ENCODE measurements around the gene FBXL7.

Gene FBXL7

DNA sequence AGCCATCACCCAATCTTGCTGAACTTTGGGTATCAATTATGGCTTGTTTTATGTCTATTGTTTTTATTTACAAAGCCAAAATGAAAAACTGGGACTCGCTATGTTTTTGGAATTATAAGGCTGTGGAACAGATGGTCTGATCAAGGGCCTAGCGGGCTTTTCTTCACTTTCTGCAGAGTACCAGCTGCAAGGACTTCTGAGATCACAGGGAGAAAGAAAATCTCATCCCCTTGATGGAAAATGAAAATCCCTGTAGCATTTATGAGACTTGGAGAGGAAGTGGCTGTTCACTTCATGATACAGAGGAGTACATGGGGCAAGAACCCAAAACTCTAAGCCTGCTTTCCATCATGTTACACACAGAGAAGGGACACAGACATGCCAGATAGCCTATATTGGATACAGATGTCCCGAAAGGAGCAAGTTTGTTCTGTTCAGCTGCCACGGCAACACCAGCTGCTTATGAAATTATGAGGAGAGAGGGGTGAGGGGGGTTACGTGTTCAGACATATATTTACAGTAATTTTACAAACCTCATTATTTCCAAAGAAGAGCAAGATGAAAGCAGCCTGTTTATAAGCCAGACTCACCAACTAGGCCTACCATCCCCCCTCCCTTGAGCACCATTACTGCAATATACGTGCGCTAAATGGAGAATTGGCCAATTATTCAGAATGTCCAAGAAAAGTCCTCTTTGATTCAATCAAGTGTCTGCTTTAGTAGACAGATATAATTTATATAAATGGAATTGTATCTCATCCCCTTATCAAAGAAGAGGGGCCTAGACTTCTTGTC, 459.6 kb downstream of the FBXL7 start:
- TF ChIP-seq, protein P1, sequence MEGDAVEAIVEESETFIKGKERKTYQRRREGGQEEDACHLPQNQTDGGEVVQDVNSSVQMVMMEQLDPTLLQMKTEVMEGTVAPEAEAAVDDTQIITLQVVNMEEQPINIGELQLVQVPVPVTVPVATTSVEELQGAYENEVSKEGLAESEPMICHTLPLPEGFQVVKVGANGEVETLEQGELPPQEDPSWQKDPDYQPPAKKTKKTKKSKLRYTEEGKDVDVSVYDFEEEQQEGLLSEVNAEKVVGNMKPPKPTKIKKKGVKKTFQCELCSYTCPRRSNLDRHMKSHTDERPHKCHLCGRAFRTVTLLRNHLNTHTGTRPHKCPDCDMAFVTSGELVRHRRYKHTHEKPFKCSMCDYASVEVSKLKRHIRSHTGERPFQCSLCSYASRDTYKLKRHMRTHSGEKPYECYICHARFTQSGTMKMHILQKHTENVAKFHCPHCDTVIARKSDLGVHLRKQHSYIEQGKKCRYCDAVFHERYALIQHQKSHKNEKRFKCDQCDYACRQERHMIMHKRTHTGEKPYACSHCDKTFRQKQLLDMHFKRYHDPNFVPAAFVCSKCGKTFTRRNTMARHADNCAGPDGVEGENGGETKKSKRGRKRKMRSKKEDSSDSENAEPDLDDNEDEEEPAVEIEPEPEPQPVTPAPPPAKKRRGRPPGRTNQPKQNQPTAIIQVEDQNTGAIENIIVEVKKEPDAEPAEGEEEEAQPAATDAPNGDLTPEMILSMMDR (conservative IDR thresholded peaks at IDR 0.05; ENCODE audit: low read depth), result no peak
- POLR2A ChIA-PET (ENCODE audit: low non-redundant PET), result no interaction called here
- DNase-seq (ENCODE audit: low spot score), result no peak
- CTCF ChIA-PET, result no interaction called here
- no peak overlapping the region for H3K27ac ChIP-seq

DNA sequence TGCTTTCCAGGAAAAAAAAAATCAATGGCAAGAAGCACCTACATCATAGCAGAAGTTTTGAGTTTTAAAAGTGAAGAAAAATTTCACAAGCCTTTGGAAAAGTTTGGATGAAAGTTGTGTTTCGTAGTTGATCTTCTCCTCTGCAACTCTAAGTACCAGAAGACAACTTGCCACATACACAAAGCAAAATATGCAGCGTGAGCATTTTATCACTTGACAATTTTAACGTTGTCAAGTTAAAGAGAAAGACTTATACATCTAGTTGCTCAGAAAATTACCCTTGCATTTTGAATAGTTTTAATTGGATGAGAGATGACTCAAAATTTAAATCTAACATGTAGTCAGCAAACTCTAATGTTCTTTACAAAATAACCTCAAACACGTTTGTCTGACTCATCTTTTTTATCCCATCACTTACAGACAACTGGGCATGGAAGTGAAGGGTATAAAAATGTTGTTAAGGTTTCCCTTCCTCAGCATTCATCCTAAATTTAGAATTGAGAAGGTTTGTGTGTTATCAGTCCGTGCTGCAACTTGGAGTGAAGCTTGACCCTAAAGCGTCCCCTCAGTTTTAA, 466.2 kb downstream of the FBXL7 start:
- CTCF ChIA-PET, result no interaction called here
- POLR2A ChIA-PET (ENCODE audit: low non-redundant PET), result no interaction called here

DNA sequence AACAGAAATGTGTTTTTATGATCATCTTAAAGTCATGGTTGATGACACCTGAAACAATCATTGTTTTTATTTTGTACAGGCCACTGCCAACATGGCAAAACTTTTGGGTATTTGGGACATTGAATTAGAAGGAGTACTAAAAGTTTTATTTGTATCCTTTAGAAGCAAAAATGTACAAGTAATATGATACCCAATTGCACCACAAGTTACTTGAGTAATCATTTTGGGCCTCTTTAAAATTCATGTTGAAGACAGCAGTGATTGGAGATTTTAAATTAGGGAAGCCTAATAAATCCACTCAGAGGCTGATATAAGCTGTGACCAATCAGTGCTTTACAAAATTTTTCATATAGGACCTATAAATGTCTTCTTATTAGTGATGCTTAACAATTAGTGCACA, 466.7 kb downstream of the FBXL7 start:
- TF ChIP-seq, protein P1 (conservative IDR thresholded peaks at IDR 0.05; ENCODE audit: low read depth), result no peak
- POLR2A ChIA-PET (ENCODE audit: low non-redundant PET), result no interaction called here
- H3K27ac ChIP-seq, result no peak overlapping the region
- CTCF ChIA-PET, result no interaction called here
- DNase-seq (ENCODE audit: low spot score), result no peak

More for the DNA sequence above, 466.2 kb downstream of the FBXL7 start:
- no peak overlapping the region for H3K27ac ChIP-seq
- no peak for DNase-seq (ENCODE audit: low spot score)
- TF ChIP-seq, protein P1 (conservative IDR thresholded peaks at IDR 0.05; ENCODE audit: low read depth), result no peak

DNA sequence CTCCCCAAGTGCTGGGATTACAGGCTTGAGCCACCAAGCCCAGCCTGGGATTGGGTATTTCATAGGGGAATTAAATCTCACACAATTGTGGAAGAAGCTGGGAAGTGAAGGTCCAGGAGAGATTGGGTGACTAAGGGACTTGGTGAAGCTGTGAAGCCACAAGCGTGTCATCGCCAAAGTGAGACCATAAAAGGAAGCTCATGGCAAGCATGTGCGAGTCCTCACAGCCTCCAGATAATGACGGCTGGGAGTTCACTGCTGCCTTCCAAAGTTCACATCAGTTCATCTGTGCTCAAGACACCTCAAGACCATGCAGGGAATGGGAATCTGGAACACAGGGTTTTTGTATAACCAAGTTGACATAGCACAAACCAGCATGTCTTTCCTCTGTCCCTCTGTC, 469.0 kb downstream of the FBXL7 start:
- ChIA-PET CTCF (no interaction called here), POLR2A (ENCODE audit: low non-redundant PET) (no interaction called here)
- TF ChIP-seq, protein P1 (conservative IDR thresholded peaks at IDR 0.05; ENCODE audit: low read depth), result no peak
- no peak overlapping the region for H3K27ac ChIP-seq
- no peak for DNase-seq (ENCODE audit: low spot score)

DNA sequence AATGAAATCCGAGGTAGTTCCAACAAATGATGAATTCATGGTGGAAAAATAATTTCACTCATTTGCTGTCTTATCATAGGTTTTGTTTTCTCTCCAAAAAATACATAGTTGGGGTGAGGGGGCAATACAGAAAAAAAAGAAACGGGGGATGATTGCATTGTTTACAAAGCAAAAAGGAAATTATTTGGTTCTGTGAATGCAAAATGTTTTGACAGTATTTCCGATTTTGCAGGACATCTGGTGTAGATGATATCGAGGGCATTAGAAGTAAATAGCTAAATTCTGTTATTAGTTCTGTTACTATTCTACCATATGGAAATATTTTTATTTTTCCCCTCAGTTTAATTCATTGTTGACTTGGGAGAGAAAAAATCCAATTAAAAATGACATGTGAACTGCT, 477.9 kb downstream of the FBXL7 start:
- ChIA-PET POLR2A (ENCODE audit: low non-redundant PET) (no interaction called here), CTCF (no interaction called here)
- no peak for DNase-seq (ENCODE audit: low spot score)
- TF ChIP-seq, protein P1 (conservative IDR thresholded peaks at IDR 0.05; ENCODE audit: low read depth), result no peak
- no peak overlapping the region for H3K27ac ChIP-seq

DNA sequence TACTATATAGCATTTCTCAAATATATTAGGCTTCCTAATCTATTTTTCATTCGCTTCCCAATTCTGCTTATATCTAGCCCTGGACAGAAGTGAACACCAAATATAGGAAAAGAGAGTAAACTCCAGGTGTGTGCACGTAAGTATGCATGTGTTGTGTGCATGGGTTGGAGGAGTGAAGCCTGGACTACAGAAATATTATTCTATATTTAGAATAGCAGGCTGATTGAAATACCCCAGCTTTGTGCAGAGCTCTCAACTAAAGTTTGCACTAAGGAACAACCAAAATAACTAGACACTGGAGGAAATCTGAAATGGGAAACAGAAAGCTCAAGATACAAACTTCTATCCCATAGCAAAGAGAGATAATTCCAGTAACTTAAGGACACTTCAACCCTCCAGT, 480.9 kb downstream of the FBXL7 start:
- ChIA-PET CTCF (no interaction called here), POLR2A (ENCODE audit: low non-redundant PET) (no interaction called here)
- TF ChIP-seq, protein P1 (conservative IDR thresholded peaks at IDR 0.05; ENCODE audit: low read depth), result no peak

More for the DNA sequence above, 480.9 kb downstream of the FBXL7 start:
- no peak overlapping the region for H3K27ac ChIP-seq
- DNase-seq (ENCODE audit: low spot score), result no peak
